Endothelial cell of umbilical vein (primary cell): ENCODE data around the gene CFAP97. TPM values are rescaled to one million over a fixed set of nuclear protein-coding genes. Genes with fewer than 3 reads are reported as not detected.

Source experiments
- BruUV-seq: library from RNA; stranded (reverse); fragments of 400-500 nt; replicated peaks from 2 replicates; lab custom pipeline; 2021; lab: Mats Ljungman, UMichigan
- CTCF ChIA-PET: fragments of 300-600, 350-600 bp; sonication (Branson Sonifier 250); formaldehyde crosslinking; loops from one replicate; lab custom pipeline; 2021; ENCODE audit warnings: antibody characterized with exemption, inconsistent platforms; lab: Charles Lee
- POLR2A ChIA-PET: fragments of 300-600, 350-600 bp; sonication (Branson Sonifier 250); formaldehyde crosslinking; loops from one replicate; lab custom pipeline; 2021; ENCODE audit warnings: antibody characterized with exemption, inconsistent platforms; lab: Charles Lee
- DNase-seq: peaks from one replicate; pipeline ENCODE4 v3.0.0-alpha.2; 2011; ENCODE audit warnings: low read depth, low spot score
- FAIRE-seq: peaks from 2 replicates; lab custom pipeline; 2011; peaks lifted over from hg19 to GRCh38; lab: Jason Lieb, UNC
- H2AFZ ChIP-seq: 2 replicates; pipeline ENCODE4 v1.6.0; 2012; ENCODE audit warnings: low read depth, low read length, control low read depth, inconsistent platforms
- H3K27ac ChIP-seq: 2 replicates; pipeline ENCODE4 v1.5.1; 2011; ENCODE audit warnings: low read depth, mild to moderate bottlenecking, control low read depth, low read length, moderate library complexity; ENCODE audit not compliant: insufficient read depth
- H3K27me3 ChIP-seq, 2 experiments: 2 replicates each; pipeline versions ENCODE4 v1.6.0 to v1.6.1; 2011; ENCODE audit warnings: low read length in 2 of 2, mixed read lengths in 1 of 2; ENCODE audit not compliant: control insufficient read depth in 2 of 2, insufficient read depth in 2 of 2
- H3K36me3 ChIP-seq, 2 experiments: 2 replicates in 1 of 2; 3 replicates in 1 of 2; pipeline ENCODE4 v1.5.1; 2011; ENCODE audit warnings: low read length in 2 of 2, mild to moderate bottlenecking in 1 of 2, moderate library complexity in 1 of 2; ENCODE audit not compliant: control insufficient read depth in 2 of 2, insufficient read depth in 2 of 2; ENCODE audit errors: extremely low read depth in 1 of 2
- H3K4me1 ChIP-seq: 3 replicates; pipeline ENCODE4 v1.5.1; 2011; ENCODE audit warnings: mild to moderate bottlenecking, low read length; ENCODE audit not compliant: control insufficient read depth, insufficient read depth; ENCODE audit errors: extremely low read depth
- H3K4me2 ChIP-seq: 2 replicates; pipeline ENCODE4 v1.6.1; 2011; ENCODE audit warnings: low read length, control low read depth, mixed read lengths; ENCODE audit not compliant: insufficient read depth
- H3K4me3 ChIP-seq, 3 experiments: fragments of 200-600 bp in 1 of 3; sonication (generic), shearing (Covaris generic) in 1 of 3; replicated peaks in 1 of 3; 2 replicates each; pipeline ENCODE4 v1.5.1; 2011 to 2016; ENCODE audit warnings: control low read depth in 3 of 3, low read length in 3 of 3, mild to moderate bottlenecking in 2 of 3, inconsistent platforms in 1 of 3, low read depth in 1 of 3, moderate library complexity in 1 of 3; ENCODE audit not compliant: insufficient read depth in 1 of 3
- H3K79me2 ChIP-seq: 2 replicates; pipeline ENCODE4 v1.6.0; 2012; ENCODE audit warnings: low read length, inconsistent platforms; ENCODE audit not compliant: control insufficient read depth, insufficient read depth
- H3K9ac ChIP-seq: replicated peaks from 2 replicates; pipeline ENCODE3; 2011; ENCODE audit warnings: low read length, control low read depth; ENCODE audit not compliant: insufficient read depth; ENCODE audit errors: extremely low read depth
- H3K9me1 ChIP-seq: replicated peaks from 3 replicates; pipeline ENCODE4 v1.6.0; 2011; ENCODE audit warnings: mild to moderate bottlenecking, low read length; ENCODE audit not compliant: control insufficient read depth, insufficient read depth; ENCODE audit errors: extremely low read depth
- H3K9me3 ChIP-seq: replicated peaks from 2 replicates; pipeline ENCODE4 v1.5.1; 2012; ENCODE audit warnings: low read length, inconsistent platforms; ENCODE audit not compliant: control insufficient read depth, insufficient read depth
- H4K20me1 ChIP-seq: replicated peaks from 2 replicates; pipeline ENCODE3; 2011; ENCODE audit warnings: mild to moderate bottlenecking, low read length; ENCODE audit not compliant: control insufficient read depth, insufficient read depth; ENCODE audit errors: extremely low read depth
- EZH2 ChIP-seq: IDR thresholded peaks from 2 replicates; pipeline ENCODE4 v1.6.1; 2012; ENCODE audit warnings: borderline replicate concordance, low read depth, mild to moderate bottlenecking, moderate library complexity, low read length, inconsistent platforms; ENCODE audit not compliant: severe bottlenecking
- FOS ChIP-seq: IDR thresholded peaks from 2 replicates; pipeline ENCODE4 v1.6.1; 2011; ENCODE audit warnings: mild to moderate bottlenecking, low read length, moderate library complexity, borderline replicate concordance; ENCODE audit not compliant: insufficient read depth
- GATA2 ChIP-seq: IDR thresholded peaks from 2 replicates; pipeline ENCODE4 v1.7.0; 2011; ENCODE audit warnings: low read depth, mild to moderate bottlenecking, moderate library complexity, mixed read lengths, low read length; ENCODE audit not compliant: insufficient read length, insufficient read depth
- JUN ChIP-seq: IDR thresholded peaks from 2 replicates; pipeline ENCODE4 v1.6.1; 2011; ENCODE audit warnings: borderline replicate concordance, low read depth; ENCODE audit not compliant: insufficient read length, insufficient read depth
- MYC ChIP-seq: IDR thresholded peaks from one replicate; pipeline ENCODE4 v1.6.1; 2011; ENCODE audit warnings: mild to moderate bottlenecking, low read depth, low read length
- POLR2A ChIP-seq: IDR thresholded peaks from 2 replicates; pipeline ENCODE4 v1.6.1; 2012; ENCODE audit warnings: low read depth, mild to moderate bottlenecking, control low read depth, low read length
- POLR2AphosphoS5 ChIP-seq: IDR thresholded peaks from 2 replicates; pipeline ENCODE4 v1.6.1; 2012; ENCODE audit warnings: low read depth, mild to moderate bottlenecking, control low read depth, low read length, moderate library complexity; ENCODE audit not compliant: insufficient read depth
- dilution Hi-C: fragments of 300-500 bp; cut with MboI; formaldehyde crosslinking; loops from one replicate; pipeline ENCODE4 v1.15.0; 2019; ENCODE audit warnings: low sequenced_read_pairs; ENCODE audit not compliant: extremely low pct_ligation_motif_present
- intact Hi-C: fragments of 100-400 bp; cut with micrococcal nuclease; formaldehyde crosslinking; loops from one replicate; pipeline ENCODE4 v1.10.0; 2022
- polyA plus RNA-seq, 4 experiments: library from polyadenylated mRNA; depleted of rRNA in 3 of 4; stranded (reverse) in 3 of 4; unstranded in 1 of 4; fragments of >200 nt; gene quantifications; 2 replicates each; pipeline versions ENCODE4 v1.2.1 to v1.2.3, GENCODE V29; 2011 to 2012; ENCODE audit warnings: missing spikeins in 1 of 4
- total RNA-seq: library from RNA; stranded (reverse); gene quantifications from 2 replicates; pipeline ENCODE4 v1.2.3, GENCODE V29; 2021
- TF ChIP-seq, protein P1 (sequence below): IDR thresholded peaks from 2 replicates; pipeline ENCODE4 v1.6.1; 2011; ENCODE audit not compliant: insufficient read depth, insufficient read length
- TF ChIP-seq, protein P2 (sequence below), 2 donors: IDR thresholded peaks; 1 replicate in 1 of 2; 2 replicates in 1 of 2; pipeline ENCODE4 v1.5.1; 2011; ENCODE audit warnings: low read length in 2 of 2, mild to moderate bottlenecking in 2 of 2, moderate library complexity in 2 of 2, control low read depth in 1 of 2, inconsistent platforms in 1 of 2, low read depth in 1 of 2; ENCODE audit not compliant: insufficient read depth in 1 of 2; ENCODE audit errors: extremely low read depth in 1 of 2

Gene CFAP97
- total and polyA plus RNA-seq, 2 donors (not counting 3 experiments of a cell fraction or from before 2014, with no cell fraction given), result 5.3 to 22.4 TPM

DNA sequence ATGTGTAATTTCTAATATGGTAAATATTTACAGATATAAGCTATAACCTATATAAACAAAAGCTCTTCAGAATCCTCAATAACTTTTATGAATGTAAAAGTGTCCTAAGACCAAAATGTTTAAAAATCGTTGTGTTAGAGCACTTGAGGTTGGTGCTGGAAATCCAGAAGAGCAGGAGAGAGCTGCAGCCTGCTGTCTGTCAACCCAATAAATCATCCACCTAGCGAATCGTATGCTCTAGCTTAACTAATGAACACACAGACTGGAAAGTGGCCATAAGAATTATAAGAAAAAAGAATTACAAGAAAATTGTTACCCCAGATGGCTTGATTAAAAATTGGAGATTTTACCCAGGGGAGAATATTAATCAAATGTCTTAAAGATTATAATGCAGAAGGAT, 17.0 kb downstream of the CFAP97 start:
- Histone ChIP-seq H3K27ac (no peak overlapping the region), H3K27me3 (no peaks in the 10 kb centered on the region), H3K4me3 (no peak overlapping the region), H2AFZ (no peak overlapping the region), H4K20me1 (peaks cover 2% of the 10 kb centered on the region), H3K4me1 (no peaks in the 10 kb centered on the region), H3K9ac (no peak overlapping the region), H3K9me3 (no peaks in the 10 kb centered on the region), H3K79me2 (peaks cover 25% of the 10 kb centered on the region), H3K4me2 (no peak overlapping the region), H3K36me3 (no peaks in the 10 kb centered on the region), H3K9me1 (no peaks in the 10 kb centered on the region)
- BruUV-seq, result no TSS peak
- dilution Hi-C loops, result no loop called here
- POLR2A ChIA-PET, result no interaction called here
- TF ChIP-seq POLR2A (no peak), JUN (no peak), POLR2AphosphoS5 (no peak), GATA2 (no peak), FOS (no peak), EZH2 (no peak), MYC (no peak)
- TF ChIP-seq, protein P1, sequence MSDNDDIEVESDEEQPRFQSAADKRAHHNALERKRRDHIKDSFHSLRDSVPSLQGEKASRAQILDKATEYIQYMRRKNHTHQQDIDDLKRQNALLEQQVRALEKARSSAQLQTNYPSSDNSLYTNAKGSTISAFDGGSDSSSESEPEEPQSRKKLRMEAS, result no peak
- TF ChIP-seq, protein P2, sequence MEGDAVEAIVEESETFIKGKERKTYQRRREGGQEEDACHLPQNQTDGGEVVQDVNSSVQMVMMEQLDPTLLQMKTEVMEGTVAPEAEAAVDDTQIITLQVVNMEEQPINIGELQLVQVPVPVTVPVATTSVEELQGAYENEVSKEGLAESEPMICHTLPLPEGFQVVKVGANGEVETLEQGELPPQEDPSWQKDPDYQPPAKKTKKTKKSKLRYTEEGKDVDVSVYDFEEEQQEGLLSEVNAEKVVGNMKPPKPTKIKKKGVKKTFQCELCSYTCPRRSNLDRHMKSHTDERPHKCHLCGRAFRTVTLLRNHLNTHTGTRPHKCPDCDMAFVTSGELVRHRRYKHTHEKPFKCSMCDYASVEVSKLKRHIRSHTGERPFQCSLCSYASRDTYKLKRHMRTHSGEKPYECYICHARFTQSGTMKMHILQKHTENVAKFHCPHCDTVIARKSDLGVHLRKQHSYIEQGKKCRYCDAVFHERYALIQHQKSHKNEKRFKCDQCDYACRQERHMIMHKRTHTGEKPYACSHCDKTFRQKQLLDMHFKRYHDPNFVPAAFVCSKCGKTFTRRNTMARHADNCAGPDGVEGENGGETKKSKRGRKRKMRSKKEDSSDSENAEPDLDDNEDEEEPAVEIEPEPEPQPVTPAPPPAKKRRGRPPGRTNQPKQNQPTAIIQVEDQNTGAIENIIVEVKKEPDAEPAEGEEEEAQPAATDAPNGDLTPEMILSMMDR (IDR thresholded peaks at IDR 0.05; ENCODE audit: extremely low read depth in 1 of 2, insufficient read depth in 1 of 2, low read depth in 1 of 2, low read length in 2 of 2), result no peak
- FAIRE-seq, result no peak
- DNase-seq, result no peak
- intact Hi-C loops, result no loop called here
- CTCF ChIA-PET, result interaction anchor here (0.9 to 6.5 kb wide), 4 partner anchors 12 to 851 kb away, joined by 3 to 81 read pairs (median 40); no protein-coding TSS in a partner anchor
